Measurements from ENCODE around the gene KIAA0825.

DNA sequence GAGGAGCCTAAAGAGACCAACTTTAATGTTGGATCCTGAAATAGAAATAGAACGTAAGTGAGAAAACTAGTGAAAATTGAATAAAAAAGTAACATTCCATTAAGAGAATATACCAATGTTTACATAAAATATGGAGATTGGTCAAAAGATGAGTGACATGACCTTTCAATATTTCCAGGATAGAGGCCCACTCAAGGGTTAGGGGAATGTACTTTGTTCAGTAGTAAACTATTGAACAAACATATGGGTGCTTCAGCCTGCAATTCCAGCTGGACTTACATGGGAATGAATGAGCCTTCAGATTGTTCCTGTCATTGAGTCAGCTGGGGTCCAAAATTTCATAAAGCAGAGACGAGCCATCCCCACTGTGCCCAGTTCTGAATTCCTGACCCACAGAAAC, 505.3 kb downstream of the KIAA0825 start:
- TF ChIP-seq CTCF (IDR thresholded peaks at IDR 0.05): no peak
- TF ChIP-seq EP300 (IDR thresholded peaks at IDR 0.05): no peak

Measured in tibial nerve (tissue), 4 donors.